Measurements from ENCODE around the gene ARFRP1.
"Not testable (repeated sequence)": the region's sequence is repeated elsewhere in the genome, so short reads cannot be mapped to it uniquely, and the experiment has no call there.

ARFRP1 gene

DNA sequence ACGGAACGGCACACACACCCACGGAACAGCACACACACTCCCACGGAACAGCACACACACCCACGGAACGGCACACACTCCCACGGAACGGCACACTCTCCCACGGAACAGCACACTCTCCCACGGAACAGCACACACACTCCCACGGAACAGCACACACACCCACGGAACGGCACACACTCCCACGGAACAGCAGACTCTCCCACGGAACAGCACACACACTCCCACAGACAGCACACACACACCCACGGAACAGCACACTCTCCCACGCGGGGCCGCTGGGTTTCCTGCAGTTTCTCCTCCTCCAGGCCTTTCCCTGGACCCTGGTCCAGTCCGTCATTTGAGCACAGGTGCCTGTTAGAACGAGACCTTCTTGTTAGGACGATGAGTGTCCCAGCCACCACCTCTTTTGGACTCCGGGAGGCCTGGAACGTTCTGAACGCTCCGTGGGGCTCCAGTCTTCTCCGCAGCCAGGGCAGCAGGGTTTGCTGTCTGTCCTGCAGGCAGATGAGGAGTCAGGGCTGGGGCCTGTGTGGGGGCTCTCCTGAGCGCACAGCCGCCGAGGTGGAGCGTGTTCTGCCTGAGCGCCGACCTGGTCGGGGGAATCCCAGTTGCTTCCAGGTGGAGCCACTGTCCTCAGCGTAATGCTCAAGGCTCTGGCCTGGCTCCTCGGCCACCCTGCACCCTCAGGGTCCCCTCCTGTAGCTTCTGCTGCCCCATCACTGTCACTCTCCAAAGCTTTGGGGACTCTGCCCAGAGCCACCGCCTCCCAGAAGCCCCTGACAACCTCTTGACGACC lies 28.9 kb downstream of the ARFRP1 start:
- no peak for FAIRE-seq

DNA sequence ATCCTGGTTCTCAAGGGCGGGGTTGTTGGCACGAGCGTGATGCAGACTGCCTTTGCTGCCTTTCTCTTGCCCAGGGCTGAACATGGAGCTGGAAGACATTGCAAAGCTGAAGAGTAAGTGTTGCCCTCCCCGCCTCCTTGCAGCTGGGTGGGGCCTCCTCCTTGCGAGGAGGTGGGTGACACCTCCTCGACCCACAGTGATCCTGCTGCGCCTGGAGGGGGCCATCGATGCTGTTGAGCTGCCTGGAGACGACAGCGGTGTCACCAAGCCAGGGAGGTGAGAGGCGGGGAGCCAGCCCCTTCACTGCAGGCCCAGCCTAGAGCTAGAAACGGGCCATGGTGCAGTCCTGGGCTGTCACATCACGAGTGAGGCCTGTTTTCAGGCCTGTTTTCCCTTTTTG lies 29.7 kb downstream of the ARFRP1 start:
- FAIRE-seq (no peak), DNase-seq (ENCODE audit: low spot score) (no peak)

More for the DNA sequence above, 28.9 kb downstream of the ARFRP1 start:
- DNase-seq (ENCODE audit: low spot score), result no peak

DNA sequence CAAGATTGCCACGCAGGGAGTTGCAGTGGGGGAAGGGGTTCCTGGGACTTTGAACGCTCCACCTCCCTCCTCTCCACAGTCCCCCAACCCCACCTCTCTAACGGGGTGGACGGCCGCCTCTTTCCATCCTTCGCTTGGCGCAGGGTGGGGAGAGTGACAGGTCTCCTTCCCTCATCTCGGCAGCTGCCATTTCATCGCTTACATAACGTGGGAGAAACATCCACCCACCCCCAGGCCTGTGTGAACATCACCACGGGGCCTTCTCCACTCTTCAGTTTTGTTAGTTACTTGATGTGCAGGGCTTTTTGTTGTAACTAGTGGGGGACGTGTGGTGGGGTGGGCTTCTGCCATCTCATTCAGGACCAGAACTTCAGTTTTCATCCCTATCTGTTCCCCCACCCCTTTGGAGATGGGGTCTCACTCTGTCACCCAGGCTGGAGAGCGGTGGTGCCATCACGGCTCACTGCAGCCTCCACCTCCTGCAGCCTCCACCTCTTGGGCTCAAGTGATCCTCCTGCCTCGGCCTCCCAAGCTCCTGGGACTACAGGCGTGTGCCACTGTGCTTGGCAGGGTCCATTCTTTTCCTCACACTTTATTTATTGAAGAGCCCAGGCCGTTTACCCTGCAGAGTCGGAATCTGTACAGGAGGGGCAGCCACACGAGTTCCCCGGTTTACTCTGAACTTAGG lies 32.0 kb downstream of the ARFRP1 start:
- FAIRE-seq, result no peak
- no peak for DNase-seq (ENCODE audit: low spot score)

DNA sequence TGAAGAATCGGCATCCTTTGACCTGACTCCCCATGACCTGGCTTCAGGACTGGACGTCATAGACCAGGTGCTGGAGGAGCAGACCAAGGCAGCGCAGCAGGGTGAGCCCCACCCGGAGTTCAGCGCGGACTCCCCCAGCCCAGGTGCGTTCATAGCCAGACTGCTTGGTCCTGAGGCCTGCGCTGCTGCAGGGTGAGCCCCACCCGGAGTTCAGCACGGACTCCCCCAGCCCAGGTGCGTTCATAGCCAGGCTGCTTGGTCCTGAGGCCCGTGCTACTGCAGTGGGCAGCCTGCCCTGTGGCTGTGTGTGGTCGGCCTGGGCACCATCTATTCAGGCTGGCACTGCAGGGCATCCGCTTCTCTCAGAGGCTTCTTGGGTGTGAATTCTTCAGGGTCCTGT lies 33.8 kb downstream of the ARFRP1 start:
- DNase-seq (ENCODE audit: low spot score), result no peak
- FAIRE-seq, result no peak

DNA sequence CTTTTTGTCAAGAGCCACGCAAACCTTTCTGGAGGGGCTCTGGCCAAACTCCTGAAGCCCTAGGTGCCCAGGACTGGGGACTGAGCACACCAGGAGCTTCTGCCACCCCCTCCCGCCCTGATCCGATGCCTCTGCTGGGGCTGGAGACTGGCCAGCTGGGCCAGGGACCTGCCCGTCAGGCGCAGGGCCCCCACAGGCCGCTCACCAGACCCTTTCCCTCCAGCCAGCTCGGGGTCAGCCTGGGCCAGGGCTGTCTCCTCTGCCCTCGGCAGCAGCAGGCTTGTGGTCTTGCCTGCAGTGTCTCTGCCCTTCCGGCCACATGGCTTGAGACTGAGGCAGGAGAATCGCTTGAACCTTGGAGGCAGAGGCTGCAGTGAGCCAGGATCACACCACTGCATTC lies 35.1 kb downstream of the ARFRP1 start:
- no peak for DNase-seq (ENCODE audit: low spot score)
- no peak for FAIRE-seq

DNA sequence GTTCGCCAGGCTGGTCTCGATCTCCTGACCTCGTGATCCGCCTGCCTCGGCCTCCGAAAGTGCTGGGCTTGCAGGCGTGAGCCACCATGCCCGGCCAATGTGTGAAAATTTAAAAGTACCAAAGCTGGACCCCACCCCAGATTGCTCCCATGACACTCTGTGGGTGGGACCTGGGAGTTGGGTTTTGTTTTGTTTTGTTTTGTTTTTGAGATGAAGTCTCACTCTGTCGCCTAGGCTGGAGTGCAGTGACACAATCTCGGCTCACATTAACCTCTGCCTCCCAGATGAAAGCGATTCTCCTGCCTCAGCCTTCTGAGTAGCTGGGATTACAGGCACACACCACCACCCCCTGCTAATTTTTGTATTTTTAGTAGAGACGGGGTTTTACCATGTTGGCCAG lies 36.1 kb downstream of the ARFRP1 start:
- not testable (repeated sequence) for FAIRE-seq; DNase-seq (ENCODE audit: low spot score)

DNA sequence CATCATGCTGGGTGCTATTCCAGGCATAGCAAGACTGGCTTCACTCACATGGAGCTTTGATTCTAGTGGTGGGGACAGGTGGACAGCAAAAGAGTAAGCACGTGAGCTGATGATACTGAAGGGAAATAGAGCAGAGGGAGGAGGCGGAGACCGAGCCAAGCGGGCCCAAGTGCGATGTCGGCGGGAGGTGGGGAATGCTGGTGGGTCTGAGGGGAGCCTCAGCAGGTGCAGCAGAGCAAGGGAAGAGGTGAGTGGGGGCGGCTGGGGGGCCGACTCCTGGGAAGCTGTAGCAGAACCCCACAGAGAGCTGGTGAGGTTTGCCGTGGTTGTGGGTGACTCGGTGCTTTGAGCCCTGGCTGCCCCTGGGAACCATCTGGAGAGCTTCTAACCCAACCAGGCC lies 39.4 kb downstream of the ARFRP1 start:
- FAIRE-seq, result no peak

DNA sequence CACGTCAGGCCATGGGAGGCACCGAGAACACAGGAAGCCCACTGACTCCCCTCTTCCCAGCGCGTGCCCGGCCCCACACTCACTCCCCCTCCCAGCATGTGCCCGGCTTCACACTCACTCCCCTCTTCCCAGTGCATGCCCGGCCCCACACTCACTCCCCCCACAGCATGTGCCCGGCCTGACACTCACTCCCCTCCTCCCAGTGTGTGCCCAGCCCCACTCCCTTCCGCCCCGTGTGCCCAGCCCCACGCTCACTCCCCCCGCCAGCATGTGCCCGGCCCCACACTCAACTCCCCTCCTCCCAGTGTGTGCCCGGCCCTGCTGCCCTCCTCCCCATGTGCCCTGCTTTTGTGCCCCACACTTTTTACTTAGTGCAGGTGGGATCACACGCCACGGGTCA lies 39.9 kb downstream of the ARFRP1 start:
- no peak for DNase-seq (ENCODE audit: low spot score)
- FAIRE-seq, result no peak

More for the DNA sequence above, 39.4 kb downstream of the ARFRP1 start:
- no peak for DNase-seq (ENCODE audit: low spot score)

DNA sequence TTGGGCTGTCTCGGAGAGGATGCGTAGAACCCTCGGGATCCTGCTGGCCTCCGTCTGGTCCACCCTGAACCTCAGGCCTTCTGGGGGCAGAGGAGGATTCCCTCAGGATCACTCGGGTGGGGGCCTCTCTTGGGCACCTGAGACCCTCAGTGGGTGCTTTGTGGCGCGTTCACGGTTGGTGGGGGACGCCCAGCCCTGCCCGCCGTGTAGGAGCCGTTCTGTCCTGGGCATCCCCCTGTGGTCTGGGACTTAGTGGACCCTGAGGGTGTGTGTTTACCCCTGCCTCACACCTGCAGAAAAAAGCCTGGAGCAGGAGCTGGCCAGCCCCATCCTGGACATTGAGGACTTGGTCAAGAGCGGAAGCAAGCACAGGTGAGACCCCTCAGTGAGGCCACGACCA lies 42.1 kb downstream of the ARFRP1 start:
- no peak for FAIRE-seq
- DNase-seq (ENCODE audit: low spot score), result no peak

DNA sequence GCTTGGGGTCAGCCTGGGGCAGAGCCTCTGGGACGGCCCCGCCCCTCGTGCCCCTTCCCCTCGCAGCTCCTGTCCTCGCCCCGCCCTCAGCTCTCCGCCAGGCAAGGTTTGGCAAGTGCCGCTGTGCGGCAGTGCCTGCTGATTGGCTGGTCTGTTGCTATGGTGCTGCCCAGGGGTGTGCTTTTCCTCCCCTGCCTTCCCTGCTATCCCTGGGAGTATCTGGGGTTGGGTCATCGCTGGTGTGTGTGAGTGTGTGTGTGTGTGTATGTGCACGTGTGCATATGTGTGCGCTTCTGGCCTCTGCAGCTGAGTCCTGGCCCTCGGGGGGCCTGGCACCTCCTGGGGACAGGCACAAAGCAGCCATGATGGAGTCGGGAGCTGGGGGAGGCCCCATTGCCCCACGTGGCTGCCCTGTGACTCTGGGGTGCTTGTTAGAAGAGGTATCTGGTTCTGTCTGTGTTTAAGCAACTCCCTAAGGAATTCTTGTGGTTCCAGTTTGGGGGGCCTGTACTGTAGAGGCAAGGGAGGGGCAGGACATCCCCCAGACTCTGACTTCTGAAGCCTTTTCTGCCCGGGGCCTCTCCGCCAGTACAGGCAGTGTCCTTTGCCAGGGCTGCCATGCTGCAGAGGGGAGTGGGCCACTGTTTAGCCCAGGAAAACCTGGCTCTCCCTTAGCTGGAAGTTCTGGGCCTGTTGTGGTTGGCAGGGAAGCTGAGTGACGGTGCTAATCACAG lies 42.7 kb downstream of the ARFRP1 start:
- FAIRE-seq (no peak), DNase-seq (ENCODE audit: low spot score) (no peak)

DNA sequence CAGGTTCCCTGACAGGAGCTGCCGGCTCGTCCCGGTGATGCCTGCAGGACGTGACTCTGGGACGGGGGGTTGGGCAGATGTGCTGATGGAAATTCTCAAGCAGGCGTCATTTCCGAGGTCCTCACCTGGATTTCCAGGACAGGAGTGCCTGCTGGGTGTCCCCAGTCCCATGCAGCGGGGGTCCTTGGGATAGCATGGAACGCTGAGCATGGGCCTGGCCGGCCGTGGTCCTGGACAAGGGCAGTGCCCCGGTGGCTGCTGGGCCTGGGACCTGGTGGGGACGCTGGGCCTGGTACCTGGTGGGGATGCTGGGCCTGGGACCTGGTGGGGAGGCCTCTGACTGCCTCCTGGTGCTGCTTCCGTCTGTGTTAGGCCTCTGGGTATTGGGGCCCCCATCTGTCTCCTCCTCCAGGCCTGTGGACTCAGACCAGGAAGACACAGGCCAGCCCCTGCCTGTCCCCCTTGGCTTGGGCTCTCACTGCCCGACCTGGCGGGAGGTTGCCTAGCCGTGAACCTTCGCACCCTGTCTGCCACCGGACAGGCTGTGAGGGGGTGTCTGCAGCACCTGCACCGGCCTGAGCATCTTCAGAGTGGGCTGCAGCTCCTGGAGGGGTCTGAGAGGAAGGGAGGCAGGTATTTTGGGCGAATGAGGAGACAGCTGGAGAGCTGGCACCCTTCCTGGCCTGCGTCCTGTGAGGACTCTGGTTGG lies 43.5 kb downstream of the ARFRP1 start:
- DNase-seq (ENCODE audit: low spot score) (no peak), FAIRE-seq (no peak)

DNA sequence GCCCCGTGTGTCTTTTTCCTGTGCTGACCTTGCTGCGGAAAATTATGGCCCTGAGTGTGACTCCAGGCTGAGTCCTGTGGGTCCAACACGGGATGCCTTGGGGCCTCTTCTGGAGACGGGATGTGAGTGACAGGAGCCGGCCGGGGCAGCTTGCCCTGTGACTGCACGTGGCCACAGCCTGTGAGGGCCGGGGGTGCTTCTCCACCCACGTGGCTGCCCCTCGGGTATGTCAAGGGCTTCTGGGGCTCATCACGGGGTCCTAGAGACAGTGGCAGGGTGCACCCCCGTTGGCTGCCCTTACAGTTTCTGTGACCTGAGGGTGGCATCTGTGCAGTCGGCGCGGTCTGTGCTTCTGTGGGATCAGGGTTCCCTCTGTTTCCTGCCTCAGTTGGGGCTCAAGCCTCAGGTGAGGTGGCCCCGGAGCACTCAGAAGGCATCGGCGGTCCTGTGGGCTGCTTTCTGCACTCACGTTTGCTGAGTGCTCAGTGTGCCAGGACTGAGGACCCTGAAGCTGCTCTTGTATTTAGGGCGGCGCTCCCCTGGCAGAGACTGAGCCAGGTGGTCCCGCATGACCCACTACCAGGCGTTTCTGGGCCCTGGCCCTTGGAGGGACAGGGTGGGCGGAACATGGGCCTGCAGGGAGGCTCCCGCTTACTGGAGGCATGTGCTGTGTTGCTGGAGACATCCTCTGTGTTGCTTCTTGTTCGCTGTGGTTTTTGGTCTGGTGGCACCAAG lies 44.3 kb downstream of the ARFRP1 start:
- no peak for FAIRE-seq
- no peak for DNase-seq (ENCODE audit: low spot score)

DNA sequence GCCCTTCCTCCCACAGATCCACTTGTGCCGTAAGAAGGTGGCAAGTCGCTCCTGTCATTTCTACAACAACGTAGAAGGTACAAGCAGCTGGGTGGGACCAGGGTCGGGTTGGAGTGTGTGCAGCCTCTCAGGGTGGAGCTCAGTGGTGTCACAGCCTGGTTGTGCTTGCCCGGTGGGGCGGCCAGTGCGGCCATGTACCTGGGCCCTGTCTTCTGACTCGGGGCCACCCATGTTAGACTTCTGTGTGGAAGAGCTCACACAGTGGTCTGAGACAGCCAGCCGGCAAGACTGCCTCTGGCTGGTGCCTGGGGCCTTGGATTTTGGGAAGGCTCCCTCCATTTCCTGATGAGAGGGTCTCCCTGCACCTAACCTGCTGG lies 45.0 kb downstream of the ARFRP1 start:
- FAIRE-seq, result no peak
- no peak for DNase-seq (ENCODE audit: low spot score)

DNA sequence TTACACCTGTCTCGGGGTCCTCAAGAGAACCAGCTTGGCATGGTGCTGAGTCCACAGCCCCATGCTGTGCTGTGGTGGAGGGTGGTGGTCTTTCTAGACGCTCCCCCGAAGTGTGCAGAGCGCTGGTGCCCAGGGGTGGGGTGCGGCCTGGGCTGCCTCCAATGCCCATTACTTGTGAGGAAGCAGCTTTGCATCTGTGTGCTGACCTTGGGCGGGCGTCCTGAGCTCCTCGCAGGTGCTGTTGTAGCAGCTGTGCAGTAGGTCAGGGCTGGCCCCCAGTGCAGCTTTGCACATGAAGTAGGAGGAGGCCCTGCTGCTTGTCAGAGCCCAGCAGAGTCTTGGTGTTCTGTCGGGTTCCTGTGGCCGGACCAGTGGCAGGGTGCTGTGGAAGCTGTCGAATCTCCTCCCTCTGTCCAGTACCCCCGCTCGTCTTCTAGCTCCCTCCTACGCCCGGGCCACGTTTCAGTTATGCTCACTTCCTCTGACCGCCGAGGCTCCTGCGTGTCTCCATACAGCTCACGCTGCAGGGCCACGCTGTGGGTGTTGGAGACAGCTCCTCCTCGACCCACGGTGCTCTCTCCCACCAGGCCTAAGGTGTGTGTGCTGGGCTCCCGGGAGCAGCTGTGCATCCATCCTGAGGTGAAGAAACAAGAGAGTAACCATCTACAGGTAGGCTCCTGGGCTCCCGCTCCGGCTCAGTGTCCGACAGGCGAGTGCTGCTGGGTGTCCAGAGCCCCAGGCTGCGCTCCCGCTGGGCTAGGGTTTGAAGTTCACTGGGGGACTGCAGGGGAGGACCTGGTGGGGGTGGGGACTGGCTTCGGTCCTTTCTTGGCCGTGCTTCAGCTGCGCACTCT lies 45.6 kb downstream of the ARFRP1 start:
- DNase-seq (ENCODE audit: low spot score), result no peak
- FAIRE-seq, result no peak

DNA sequence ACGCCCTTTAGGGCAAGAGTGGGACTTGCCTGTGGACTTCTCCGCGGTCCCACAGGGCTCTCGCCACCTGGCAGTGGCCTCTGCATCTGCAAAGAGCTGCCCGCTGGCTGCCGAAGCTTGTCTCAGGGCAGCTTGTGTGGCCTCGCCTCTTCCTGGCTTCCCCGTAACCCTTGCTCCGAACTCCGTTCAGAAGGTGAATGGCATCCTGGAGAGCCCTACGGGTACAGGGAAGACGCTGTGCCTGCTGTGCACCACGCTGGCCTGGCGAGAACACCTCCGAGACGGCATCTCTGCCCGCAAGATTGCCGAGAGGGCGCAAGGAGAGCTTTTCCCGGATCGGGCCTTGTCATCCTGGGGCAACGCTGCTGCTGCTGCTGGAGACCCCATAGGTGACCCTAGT lies 46.7 kb downstream of the ARFRP1 start:
- DNase-seq (ENCODE audit: low spot score) (no peak), FAIRE-seq (no peak)

DNA sequence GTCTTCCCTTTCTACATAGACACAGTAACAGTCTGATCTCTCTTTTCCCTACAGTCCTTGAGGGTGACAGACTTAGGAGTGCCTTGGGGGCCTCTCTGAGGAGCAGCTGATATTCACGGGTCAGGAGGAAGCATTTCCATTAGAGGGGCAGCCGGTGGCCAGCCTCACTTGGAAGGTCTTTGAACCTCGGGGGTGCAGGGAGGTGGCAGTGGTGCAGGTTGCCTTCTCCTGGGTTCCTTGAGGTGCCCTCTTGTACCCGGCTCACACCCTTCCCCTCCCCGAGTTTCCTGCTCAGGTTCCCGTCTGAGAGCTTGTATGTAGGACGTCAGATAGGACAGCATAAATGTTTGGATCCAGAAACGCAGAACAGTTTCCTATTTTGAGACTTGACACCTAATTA lies 47.2 kb downstream of the ARFRP1 start:
- DNase-seq (ENCODE audit: low spot score), result no peak
- FAIRE-seq, result no peak

DNA sequence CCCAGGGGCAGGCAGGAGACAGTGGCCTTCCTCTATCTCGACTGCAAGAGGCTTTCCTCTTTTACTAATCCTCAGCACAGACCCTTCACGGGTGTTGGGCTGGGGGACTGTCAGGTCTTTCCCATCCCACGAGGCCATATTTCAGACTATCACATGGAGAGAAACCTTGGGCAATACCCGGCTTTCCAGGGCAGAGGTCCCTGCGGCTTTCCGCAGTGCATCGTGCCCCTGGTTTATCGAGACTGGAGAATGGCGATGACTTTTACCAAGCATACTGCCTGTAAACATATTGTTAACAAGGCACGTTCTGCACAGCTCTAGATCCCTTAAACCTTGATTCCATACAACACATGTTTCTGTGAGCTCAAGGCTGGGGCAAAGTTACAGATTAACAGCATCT lies 47.6 kb downstream of the ARFRP1 start:
- not testable (repeated sequence) for DNase-seq (ENCODE audit: low spot score); FAIRE-seq

DNA sequence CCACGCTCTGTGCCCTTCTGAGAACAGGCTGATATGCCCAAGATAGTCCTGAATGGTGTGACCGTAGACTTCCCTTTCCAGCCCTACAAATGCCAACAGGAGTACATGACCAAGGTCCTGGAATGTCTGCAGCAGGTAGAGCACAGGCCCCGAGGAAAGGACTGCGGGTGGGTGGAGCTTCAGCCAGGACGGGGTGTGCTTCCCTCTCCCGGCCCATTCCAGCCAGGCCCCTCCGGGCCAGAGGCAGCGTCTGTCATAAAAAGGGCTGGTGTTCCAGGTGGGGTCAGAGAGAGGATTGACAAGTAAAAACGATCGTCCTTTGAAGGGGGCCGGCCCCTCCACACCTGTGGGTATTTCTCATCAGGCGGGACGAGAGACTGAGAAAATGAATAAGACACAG lies 48.4 kb downstream of the ARFRP1 start:
- no peak for DNase-seq (ENCODE audit: low spot score)
- no peak for FAIRE-seq

DNA sequence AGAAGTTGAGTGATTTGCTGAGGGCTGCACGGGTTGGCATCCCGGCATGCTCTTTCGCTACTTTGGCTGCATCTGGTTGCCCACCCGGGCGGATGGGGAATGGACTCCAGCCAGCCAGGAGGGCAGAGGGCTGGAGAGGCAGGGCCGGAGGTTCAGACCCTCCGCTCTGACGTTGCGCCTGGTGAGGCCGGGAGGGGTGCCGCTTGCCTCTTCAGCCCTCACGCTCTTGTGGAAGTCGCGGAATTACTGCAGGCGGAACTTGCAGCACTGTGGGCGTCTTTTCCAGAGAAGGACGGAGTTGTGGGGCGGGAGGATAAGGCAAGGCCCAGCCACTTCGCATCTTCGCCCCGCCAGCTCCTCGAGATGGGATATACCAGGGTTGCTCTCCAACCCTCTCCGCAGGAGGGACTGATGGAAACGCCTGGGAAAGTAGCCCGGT lies 49.0 kb downstream of the ARFRP1 start:
- DNase-seq (ENCODE audit: low spot score), result no peak
- no peak for FAIRE-seq

Measured in RCC 7860 (cell line).